ENCODE results near the gene ADPRHL1. TPM values are rescaled to one million over a fixed set of nuclear protein-coding genes. Genes with fewer than 3 reads are reported as not detected.

The ADPRHL1 gene
- total RNA-seq (2021) (1.0 to 1.5 TPM (median 1.4 TPM) in 3 replicates), Bru-seq, nascent RNA (percentile 24 among the genes with signal in this experiment)
- long read RNA-seq, experiment 1, partial matches to known transcripts, result 1 of 9 reads
- long read RNA-seq, experiment 1, other reads (novel, unspliced or antisense), result 8 of 9 reads
- long read RNA-seq, experiment 2, partial matches to known transcripts, result 0 of 2 reads
- long read RNA-seq, experiment 2, other reads (novel, unspliced or antisense), result 2 of 2 reads
- long read RNA-seq, experiment 3, result 0 reads

- Mint-ChIP-seq H3K9me3 (0 out of 2 replicates have a peak, but pooled peaks cover 3% of the 10 kb centered on the region), H3K4me3 (no peak within 1 kb of the TSS), H3K36me3 (peaks cover 30% of the 10 kb centered on the region), H3K4me1 (peaks cover 5% of the 10 kb centered on the region; the same call in 1 of the 2 replicates), H3K27me3 (ENCODE audit: low read depth) (no peaks in the 10 kb centered on the region), H3K27ac (peak within 1 kb of the TSS; percentile 80)
- TF ChIP-seq, protein P1, sequence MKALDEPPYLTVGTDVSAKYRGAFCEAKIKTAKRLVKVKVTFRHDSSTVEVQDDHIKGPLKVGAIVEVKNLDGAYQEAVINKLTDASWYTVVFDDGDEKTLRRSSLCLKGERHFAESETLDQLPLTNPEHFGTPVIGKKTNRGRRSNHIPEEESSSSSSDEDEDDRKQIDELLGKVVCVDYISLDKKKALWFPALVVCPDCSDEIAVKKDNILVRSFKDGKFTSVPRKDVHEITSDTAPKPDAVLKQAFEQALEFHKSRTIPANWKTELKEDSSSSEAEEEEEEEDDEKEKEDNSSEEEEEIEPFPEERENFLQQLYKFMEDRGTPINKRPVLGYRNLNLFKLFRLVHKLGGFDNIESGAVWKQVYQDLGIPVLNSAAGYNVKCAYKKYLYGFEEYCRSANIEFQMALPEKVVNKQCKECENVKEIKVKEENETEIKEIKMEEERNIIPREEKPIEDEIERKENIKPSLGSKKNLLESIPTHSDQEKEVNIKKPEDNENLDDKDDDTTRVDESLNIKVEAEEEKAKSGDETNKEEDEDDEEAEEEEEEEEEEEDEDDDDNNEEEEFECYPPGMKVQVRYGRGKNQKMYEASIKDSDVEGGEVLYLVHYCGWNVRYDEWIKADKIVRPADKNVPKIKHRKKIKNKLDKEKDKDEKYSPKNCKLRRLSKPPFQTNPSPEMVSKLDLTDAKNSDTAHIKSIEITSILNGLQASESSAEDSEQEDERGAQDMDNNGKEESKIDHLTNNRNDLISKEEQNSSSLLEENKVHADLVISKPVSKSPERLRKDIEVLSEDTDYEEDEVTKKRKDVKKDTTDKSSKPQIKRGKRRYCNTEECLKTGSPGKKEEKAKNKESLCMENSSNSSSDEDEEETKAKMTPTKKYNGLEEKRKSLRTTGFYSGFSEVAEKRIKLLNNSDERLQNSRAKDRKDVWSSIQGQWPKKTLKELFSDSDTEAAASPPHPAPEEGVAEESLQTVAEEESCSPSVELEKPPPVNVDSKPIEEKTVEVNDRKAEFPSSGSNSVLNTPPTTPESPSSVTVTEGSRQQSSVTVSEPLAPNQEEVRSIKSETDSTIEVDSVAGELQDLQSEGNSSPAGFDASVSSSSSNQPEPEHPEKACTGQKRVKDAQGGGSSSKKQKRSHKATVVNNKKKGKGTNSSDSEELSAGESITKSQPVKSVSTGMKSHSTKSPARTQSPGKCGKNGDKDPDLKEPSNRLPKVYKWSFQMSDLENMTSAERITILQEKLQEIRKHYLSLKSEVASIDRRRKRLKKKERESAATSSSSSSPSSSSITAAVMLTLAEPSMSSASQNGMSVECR (CRISPR knock-in tag; IDR thresholded peaks at IDR 0.05; ENCODE audit: borderline replicate concordance), result no peak
- TF ChIP-seq, protein P2, sequence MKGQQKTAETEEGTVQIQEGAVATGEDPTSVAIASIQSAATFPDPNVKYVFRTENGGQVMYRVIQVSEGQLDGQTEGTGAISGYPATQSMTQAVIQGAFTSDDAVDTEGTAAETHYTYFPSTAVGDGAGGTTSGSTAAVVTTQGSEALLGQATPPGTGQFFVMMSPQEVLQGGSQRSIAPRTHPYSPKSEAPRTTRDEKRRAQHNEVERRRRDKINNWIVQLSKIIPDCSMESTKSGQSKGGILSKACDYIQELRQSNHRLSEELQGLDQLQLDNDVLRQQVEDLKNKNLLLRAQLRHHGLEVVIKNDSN (CRISPR knock-in tag; IDR thresholded peaks at IDR 0.05), result no peak
- no peak for TF ChIP-seq CREM (CRISPR knock-in tag; IDR thresholded peaks at IDR 0.05)
- TF ChIP-seq, protein P3, sequence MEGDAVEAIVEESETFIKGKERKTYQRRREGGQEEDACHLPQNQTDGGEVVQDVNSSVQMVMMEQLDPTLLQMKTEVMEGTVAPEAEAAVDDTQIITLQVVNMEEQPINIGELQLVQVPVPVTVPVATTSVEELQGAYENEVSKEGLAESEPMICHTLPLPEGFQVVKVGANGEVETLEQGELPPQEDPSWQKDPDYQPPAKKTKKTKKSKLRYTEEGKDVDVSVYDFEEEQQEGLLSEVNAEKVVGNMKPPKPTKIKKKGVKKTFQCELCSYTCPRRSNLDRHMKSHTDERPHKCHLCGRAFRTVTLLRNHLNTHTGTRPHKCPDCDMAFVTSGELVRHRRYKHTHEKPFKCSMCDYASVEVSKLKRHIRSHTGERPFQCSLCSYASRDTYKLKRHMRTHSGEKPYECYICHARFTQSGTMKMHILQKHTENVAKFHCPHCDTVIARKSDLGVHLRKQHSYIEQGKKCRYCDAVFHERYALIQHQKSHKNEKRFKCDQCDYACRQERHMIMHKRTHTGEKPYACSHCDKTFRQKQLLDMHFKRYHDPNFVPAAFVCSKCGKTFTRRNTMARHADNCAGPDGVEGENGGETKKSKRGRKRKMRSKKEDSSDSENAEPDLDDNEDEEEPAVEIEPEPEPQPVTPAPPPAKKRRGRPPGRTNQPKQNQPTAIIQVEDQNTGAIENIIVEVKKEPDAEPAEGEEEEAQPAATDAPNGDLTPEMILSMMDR (IDR thresholded peaks at IDR 0.05), result no peak
- no peak for TF ChIP-seq GABPB1 (CRISPR knock-in tag; IDR thresholded peaks at IDR 0.05)
- TF ChIP-seq, protein P4, sequence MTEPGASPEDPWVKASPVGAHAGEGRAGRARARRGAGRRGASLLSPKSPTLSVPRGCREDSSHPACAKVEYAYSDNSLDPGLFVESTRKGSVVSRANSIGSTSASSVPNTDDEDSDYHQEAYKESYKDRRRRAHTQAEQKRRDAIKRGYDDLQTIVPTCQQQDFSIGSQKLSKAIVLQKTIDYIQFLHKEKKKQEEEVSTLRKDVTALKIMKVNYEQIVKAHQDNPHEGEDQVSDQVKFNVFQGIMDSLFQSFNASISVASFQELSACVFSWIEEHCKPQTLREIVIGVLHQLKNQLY (CRISPR knock-in tag; IDR thresholded peaks at IDR 0.05), result no peak
- TF ChIP-seq ZNF671 (CRISPR knock-in tag; IDR thresholded peaks at IDR 0.05), result no peak
- DNase-seq (ENCODE audit: low spot score) (no peak), ATAC-seq (no peak)
- POLR2A ChIA-PET, result interaction anchor here (0.7 kb wide), 1 partner anchor 16 kb away, joined by 3 read pairs; no protein-coding TSS in a partner anchor
- CTCF ChIA-PET, result interaction anchor here (0.5 to 3.9 kb wide), 3 partner anchors 36 to 109 kb away, joined by 3 to 25 read pairs (median 17); partner anchors contain the start of gene DCUN1D2
Observed at GRCh38 chr13:113452942-113453901, at the start of gene ADPRHL1. Gene ADPRHL1 (minus strand): TSS chr13:113453488. CDS start chr13:113453437, 51 bp downstream.

DNA sequence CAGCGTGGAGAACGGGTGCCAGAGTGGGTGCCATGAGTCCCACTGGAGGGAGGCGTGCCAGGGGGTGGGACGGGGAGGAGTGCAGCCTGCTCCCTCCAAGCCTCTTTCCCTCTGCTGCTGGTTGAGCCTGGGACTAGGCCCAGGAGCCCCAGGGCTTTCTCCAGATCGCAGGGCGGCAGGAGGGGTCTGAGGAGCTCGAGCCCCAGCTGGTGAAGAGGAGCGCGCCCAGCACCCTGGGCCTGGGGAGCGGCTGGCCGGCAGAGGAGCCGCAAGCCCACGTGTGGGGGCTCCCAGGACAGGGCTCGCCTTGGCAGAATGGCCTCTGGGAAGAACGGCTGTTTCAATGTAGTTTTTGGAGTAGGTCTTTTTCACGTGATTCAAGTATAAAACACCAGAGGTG lies 49.4 kb upstream of the ADPRHL1 start:
- CTCF ChIA-PET, result interaction anchor here (1.4 to 1.7 kb wide), 2 partner anchors 44 to 60 kb away, joined by 3 to 6 read pairs; no protein-coding TSS in a partner anchor
- ATAC-seq (no peak), DNase-seq (ENCODE audit: low spot score) (no peak)
- POLR2A ChIA-PET, result interaction anchor here (0.7 kb wide), 1 partner anchor 37 kb away, joined by 3 read pairs; no protein-coding TSS in a partner anchor
- H3K27me3 Mint-ChIP-seq (ENCODE audit: low read depth), result no peaks in the 10 kb centered on the region
- no peaks in the 10 kb centered on the region for H3K4me1 Mint-ChIP-seq
- H3K9me3 Mint-ChIP-seq, result no peaks in the 10 kb centered on the region
- H3K4me3 Mint-ChIP-seq, result no peak overlapping the region
- H3K27ac Mint-ChIP-seq, result no peak overlapping the region
- peaks cover 59% of the 10 kb centered on the region for H3K36me3 Mint-ChIP-seq
- TF ChIP-seq, protein P5, sequence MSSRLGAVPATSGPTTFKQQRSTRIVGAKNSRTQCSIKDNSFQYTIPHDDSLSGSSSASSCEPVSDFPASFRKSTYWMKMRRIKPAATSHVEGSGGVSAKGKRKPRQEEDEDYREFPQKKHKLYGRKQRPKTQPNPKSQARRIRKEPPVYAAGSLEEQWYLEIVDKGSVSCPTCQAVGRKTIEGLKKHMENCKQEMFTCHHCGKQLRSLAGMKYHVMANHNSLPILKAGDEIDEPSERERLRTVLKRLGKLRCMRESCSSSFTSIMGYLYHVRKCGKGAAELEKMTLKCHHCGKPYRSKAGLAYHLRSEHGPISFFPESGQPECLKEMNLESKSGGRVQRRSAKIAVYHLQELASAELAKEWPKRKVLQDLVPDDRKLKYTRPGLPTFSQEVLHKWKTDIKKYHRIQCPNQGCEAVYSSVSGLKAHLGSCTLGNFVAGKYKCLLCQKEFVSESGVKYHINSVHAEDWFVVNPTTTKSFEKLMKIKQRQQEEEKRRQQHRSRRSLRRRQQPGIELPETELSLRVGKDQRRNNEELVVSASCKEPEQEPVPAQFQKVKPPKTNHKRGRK (CRISPR knock-in tag; IDR thresholded peaks at IDR 0.05; ENCODE audit: borderline replicate concordance), result no peak
- TF ChIP-seq MXD4 (CRISPR knock-in tag; IDR thresholded peaks at IDR 0.05; ENCODE audit: borderline replicate concordance) (no peak), SMAD3 (CRISPR knock-in tag; IDR thresholded peaks at IDR 0.05; ENCODE audit: borderline replicate concordance) (no peak), HMGA2 (CRISPR knock-in tag; IDR thresholded peaks at IDR 0.05) (no peak), ZSCAN18 (CRISPR knock-in tag; IDR thresholded peaks at IDR 0.05) (no peak), CDX4 (CRISPR knock-in tag; IDR thresholded peaks at IDR 0.05; ENCODE audit: borderline replicate concordance) (no peak), ESRRA (CRISPR knock-in tag; IDR thresholded peaks at IDR 0.05; ENCODE audit: borderline replicate concordance) (no peak), ELF4 (CRISPR knock-in tag; IDR thresholded peaks at IDR 0.05; ENCODE audit: low read depth) (no peak)
